NCI-H69 (cell line): ENCODE results near the gene RAB8B.

ENCODE experiments used
- DNase-seq: peaks from one replicate; lab custom pipeline; 2025; lab: John Stamatoyannopoulos, UW

Gene RAB8B

DNA sequence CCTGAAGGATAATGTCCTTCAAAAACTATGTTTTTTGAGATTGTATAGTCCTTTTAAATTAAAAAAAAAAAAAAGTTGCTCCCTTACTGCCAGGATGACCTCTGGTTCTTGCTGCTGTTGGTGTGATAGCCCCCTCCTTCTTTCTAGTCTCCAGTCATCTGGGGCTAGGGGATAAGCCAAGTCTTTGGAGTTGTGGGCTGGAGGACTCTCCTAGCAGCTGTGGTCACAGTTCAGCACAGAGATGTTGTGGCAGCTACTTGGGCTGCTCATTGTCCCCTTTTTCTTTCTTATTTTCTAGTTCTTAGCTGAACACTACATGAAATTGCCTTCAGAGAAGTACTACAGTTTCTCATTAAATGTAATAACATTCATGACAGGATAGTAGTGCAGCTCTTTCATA, 48.8 kb downstream of the RAB8B start:
- DNase-seq, result no peak

DNA sequence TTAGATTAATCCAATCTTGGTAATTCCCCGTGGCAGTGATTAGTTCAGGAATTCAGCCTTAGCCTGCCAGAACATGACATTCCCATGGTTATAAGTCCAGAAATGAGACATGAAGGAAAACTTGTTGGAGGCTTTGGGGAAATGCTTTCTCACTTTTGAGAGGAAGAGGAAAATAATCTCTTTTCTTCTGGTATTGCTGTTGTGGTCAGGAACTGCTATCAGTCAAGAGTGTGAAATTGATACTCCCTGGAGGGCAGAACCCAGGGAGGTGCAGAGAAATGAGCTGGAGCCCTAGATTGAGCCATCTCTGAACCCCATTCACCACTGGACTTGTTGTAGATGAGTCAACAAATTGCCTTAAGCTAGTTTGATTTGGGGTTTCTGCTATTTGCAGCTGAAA, 49.4 kb downstream of the RAB8B start:
- DNase-seq, result no peak

DNA sequence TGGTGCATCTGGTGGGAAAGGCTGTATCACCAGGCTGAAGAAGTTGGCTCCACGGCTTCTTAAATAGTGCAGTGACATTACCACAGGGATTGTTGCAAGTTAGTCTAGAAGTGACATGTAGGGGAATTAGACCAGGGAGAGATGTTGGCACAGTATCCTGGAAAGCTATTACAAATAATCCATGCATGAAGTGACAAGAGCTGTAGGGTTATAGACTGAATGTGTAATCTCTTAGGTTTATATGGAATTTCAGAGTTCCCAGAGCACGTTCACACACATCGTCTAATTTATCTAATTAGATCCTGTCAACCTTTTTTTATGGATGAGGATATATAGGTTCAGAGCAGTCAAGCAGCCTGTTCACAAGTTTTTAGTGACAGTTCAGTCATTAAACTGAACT, 50.7 kb downstream of the RAB8B start:
- peak; percentile 42 for DNase-seq

DNA sequence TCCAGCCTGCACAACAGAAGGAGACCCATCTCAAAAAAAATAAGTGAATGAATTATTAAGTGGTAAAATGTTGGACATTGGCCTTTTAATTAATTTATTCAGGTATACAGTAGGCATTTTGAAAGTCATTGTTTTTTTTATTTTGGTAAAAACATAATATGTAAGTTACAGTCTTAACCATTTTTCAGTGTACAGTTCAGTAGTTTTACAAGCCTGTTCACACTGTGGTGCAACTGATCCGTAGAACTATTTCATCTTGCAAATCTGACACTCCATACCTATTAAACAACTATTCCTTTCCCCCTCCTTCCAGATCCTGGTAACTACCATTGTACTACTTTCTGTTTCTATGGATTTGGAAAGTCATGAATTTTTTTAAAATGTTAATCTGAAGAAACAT, 51.9 kb downstream of the RAB8B start:
- no peak for DNase-seq

DNA sequence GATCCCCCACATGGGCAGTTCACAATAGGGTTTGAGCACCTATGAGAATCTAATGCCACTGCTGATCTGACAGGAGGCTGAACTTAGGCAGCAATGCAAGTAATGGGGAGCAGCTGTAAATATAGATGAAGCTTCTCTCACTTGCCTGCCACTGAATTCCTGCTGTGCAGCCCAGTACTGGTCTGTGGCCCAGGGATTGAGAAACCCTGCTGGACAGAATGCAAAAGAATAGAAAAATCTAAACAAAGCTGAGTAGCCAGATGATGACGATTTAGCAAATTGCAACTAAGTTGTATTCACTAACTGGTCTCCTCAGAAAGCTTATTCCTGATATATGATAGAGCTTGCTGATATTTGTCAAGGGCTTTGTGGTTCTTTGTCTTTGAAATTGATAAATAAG, 53.7 kb downstream of the RAB8B start:
- DNase-seq, result no peak

DNA sequence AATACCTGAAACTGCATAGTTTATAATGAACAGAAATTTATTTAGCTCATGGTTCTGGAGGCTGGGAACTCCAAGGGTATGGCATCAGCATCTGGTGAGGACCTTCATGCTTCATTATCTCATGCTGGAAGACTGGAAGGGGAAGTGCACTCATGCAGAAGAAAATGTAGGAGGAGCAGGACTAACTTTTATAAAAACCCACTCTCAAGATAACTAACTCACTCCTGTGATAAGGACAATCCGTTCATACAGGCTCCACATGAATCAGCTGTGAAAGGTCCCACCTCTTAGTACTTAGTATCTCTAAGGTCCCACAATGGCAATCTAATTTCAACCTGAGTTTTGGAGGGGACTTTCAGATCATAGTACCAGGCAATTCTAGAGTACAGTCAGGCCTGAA, 54.4 kb downstream of the RAB8B start:
- no peak for DNase-seq

DNA sequence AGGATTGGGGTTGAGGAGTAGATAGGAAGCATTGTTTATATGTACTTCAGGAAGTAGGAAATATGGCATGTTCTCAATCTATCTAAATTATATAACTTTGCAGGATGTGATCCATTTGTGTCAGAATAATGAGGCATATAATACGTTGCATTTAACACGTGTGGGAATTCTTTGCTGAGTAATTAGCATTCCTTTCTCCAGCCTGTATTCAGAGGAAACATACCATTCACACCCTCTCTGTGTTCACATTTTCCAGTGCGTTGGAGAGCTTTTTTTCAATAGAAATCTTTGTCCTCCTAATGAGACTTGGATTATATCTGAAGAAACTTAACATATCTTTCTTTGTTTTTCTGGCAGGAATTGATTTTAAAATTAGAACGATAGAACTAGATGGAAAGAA, 55.0 kb downstream of the RAB8B start:
- no peak for DNase-seq

DNA sequence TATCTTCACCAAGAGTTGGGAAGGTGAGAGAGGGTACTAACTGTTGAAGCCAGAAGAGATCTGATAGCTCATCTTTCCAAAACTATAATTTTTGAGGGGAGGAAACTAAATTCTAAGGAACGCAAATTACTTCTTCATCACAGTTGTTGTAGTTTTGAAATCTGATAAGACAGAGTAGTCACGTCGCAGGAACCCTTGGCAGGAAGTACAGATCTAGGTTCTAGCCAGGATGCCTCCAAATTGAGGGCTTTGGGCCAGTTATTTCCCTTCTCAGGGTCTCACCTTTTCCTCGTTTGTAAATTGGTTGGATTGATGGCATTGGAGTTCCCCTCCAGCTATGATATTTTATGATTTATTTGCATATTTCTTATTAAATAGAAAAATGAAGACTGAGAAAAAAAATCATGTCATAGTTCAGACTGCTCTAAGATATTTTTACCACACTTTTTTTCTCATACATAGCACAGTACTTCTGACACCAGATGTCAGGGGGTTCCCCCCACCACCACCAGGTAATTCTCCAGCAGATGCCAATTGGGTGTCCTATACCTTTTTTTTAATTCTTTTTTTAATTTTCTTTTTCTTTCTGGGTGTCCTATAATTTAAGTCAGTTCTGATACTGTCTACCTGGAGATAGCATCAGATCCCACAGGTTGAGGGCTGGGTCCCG, 55.7 kb downstream of the RAB8B start:
- DNase-seq, result no peak

DNA sequence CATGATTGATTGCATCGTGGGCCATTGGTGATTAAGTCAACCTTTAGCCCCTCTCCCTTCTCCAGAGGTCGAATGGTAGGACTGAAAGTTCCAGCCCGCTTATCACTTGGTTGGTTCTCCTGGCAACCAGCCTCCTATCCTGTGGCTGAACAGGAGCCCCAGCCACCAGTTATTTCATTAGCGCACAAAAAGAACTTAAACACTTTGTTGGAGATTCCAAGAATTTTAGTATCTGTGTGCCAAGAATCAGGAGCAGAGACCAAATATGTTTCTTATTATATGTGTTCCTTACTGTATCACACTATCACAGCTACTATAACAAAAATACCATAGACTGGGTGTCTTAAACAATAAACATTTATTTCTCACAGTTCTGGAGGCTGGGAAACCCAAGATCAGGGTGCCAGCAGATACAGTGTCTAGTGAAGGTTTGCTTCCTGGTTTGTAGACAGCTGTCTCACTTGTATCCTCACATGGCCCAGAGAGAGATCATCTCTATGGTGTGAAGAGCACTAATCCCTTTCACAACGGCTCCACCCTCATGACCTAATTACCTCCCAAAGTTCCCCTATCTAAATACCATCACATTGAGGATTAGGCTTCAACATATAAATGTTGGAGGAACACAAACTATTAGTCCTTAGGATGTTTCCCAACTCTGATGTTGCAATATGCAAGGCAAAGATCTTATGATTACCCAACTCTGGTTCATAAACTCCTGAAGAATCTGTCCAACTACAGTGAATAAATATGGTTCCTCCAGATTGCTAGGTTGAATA, 57.5 kb downstream of the RAB8B start:
- DNase-seq, result no peak

DNA sequence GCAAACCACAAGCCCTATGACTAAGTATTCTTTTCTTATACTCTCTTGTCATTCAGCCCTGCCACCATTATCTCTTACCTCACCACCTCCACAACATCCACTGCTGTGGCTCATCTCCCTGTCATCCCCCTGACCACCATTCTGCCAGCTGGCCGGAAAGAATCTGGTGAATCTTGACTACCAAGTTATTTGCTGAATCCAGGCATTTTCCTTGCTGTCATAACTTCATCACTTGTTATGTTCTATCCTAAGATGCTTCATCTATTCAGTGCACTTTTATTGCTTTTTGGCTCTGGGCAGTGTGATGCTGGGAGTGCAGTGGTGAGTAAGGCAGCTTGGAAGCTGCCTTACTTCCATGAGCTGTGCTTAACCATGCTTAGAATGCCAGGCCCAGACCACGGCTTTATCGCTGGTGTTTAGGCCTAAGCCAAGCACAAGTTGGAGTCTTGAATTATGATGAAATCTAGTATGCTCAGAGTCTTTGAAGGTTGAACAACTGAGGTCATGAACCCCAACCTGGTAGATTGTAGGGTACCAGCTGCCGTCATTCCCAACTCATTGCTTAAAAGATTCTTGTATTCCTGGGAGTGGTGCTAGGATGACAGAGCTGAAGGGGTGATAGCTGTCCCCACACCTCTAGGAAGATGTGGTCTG, 61.0 kb downstream of the RAB8B start:
- DNase-seq, result no peak

DNA sequence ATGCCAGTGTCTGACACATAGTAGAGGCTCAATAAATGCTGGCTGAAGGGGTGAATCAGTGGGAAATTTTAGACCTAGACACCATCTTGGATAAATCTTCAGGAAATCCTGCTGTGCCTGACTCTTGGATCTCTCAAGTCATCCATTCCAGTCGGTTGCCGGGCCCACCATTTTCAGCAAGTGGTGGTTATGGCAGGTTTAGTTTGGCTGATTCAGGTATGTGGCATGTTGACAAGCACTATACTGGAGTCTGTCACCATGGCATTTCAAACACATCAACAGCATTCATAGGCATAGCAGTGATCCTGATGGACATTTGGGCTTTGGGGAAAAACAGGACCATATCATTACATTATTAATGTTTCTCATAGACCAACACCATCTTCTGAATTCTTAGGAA, 62.3 kb downstream of the RAB8B start:
- no peak for DNase-seq

DNA sequence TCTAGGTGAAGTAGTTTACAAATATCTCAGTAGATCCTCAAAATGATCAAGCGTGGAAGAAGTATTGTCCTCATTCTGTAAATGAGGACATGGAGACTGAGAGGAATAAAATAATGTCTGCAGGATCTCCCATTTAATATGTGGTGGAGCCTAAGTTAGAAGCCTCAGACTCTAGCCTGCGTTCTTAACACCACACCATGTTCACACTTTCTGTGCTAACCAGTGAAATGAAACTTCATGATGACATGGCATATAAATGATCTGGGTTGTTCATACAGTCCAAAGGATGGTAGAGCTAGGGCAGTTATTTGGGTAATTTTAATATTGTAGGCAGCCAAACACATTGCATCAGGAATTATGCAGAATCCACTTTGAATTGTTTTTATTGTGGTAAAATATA, 62.9 kb downstream of the RAB8B start:
- DNase-seq, result no peak

DNA sequence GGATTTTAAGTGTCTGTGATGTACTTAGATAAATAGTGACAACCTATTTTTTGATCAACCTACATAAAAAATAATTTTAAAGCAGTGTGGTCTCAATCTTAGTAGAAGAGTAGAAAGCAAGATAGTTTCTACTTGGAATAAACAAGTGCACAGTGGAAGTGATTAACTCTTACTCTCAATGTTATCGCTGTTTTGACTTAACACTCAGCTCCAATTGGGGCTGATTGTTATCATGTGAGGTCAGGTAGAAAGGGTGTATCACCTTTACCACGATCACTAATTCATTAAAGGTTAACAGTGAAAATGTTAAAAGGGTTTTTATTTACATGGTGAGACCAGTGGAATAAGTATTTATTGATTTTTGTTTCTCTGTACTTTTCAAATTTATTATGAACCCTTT, 65.6 kb downstream of the RAB8B start:
- DNase-seq, result no peak

DNA sequence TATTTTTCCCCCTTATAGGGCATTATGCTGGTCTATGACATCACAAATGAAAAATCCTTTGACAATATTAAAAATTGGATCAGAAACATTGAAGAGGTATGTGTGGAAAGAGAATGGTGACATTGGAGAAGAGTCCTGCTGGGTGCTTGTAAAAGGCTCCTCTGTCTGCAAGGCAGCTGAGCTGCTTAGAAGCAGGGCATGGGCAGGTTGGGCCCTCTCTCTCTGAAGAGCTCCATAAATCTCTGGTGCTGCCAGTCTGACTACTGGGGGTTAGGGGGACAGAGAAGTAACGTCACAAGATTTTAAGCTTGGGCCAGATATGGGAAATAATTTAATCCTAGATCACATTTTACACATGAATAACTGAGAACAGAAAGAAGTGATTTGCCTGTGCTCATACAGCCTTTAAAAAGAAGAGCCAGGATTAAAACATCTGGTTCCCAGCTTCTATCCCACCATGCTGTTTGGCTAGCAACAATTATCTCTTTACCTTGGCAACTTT, 66.1 kb downstream of the RAB8B start:
- peak; percentile 25 for DNase-seq

DNA sequence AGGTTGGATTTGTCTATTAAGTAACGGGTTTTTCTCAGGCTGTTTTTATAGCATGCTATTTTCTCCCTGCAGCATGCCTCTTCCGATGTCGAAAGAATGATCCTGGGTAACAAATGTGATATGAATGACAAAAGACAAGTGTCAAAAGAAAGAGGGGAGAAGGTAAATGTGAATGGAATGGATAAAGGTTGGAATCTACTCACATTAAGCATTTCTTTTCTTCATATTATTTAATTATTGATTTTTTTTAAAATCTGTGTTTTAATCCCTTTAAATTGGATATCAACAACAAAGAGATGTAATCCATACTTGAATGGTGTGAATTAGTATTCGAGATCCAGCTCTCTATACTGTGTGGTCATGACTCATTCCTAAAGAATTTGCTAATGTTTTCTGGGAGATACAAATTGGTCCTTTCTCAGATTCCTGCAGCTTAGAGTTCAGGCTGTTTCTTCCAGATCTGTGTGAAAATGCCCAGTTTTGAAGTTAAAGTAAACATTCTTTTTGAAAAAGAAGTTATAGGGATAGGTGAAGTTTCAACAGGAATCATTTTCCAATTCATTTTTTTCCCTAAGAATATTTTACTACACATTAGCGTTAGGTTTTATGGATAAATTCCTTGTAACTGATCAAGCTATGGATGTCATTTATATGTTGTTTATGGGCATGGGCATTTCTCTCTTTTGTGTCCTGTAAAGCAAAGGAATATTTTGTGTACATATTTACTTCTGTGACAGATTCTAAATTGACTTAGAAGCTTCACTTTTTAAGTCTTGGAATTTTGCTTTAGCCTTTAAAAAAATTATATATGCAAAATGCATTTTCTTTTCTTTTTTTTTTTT, 67.2 kb downstream of the RAB8B start:
- no peak for DNase-seq

DNA sequence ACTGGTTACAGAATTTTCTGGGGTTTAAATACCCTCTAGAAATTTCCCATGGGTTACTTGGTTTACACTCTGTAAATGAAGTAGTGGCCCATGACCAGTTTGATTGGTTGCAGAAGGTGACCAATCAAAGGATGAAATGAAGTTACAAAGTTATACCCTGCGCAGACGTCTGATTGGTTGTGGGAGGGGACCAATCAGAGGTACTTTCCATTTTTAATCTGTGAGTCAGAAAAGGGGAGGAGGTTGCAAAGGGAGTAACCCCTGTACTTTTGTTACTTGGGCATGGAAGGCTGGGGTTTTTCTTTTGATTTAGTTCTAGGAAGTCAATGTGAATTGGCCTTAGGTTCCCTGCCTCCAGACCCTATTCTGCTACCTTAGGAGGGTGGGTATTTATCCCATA, 69.3 kb downstream of the RAB8B start:
- no peak for DNase-seq

DNA sequence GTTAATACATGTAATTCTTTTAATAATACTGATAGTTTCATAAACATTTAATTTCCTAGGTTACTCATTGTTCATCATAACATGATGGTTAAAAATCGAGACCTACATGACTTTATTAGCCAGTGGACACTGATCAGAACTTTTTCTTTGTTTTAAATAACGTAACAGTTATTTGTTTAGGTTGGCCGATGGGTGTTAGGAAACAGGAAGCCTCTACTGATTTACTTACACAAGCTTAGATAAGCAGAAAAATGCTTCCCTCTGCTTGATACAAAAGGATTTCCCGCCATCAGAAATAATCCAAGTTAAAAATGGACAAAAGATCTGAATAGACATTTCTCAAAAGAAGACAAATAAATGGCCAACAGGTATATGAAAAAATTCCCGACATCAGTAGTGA, 71.4 kb downstream of the RAB8B start:
- no peak for DNase-seq

DNA sequence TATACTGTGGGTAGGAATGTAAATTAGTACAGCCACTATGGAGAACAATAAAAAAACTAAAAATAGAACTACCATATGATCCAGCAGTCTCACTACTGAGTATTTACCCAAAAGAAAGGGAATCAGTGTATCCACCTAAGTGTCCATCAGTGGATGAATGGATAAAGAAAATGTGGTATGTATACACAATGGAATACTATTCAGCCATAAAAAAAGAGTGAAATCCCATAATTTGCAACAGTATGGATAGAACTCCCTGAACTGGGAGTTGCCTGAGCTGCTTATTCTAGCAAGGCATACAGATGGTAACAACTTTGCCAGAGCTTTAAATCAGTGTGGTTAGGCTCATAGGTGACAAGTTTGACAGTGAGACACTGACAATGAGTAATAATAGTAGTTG, 71.9 kb downstream of the RAB8B start:
- DNase-seq, result no peak

DNA sequence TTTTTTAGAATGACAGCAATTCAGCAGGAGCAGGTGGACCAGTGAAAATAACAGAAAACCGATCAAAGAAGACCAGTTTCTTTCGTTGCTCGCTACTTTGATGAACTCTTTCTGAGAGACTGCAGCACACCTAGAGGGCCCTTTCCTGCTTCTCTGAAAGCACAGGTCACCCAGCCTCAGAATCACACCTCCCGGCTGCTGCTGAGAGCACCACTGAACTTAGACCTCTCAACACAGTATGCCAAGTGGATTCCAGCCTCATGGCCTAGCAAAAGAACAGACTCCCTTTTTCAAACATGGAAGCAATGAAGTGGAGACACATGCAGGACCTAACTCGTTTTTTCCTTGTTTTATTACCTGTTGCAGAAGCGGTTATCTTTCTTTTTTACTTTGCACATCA, 74.1 kb downstream of the RAB8B start:
- DNase-seq, result peak; percentile 12

DNA sequence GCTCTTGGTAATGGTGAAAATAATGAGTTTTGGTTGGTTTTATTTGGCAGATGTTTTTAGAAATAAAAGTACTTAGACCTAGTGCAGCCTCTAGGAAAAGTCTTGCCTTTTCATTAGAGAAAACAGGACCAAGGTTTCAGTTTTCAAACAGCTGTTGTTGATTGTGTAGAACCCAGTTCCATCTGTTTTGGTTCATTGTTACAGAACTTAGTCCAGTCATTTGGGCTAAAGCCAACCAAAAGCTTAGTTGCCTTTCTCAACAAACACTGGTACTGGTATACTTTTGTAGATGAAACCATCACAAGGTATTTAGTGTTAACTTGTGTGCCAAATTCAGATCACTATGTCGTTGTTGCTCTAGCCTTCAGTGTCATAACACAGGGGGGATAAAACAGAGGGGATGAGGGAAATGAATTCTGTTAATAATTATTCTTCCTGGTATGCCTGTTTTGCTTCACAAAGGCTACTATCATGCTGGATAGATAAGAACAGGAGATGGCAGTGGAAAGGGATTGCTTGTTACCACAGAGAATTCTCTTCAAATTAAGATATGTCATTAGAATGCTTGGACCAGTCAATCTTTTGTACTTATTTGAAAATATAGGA, 75.4 kb downstream of the RAB8B start:
- DNase-seq, result peak; percentile 62

DNA sequence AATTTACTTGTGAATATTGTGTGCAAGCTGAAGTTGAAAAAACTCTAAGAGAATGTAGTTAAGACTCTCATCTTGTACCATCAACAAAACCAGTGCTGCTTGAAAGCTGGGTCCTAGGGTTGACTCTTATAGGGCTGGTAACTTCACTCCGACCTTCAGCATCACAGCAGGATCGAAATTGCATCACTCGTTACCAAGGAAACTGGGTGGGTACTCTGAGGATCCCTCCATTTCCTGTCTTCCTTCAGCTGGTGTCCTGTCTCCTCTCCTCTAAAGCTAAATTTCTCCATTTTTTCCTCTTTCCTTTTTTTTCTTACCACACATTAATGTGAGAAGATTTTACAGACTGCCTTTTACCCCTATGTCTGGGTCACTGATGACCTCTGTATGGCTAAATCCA, 85.0 kb downstream of the RAB8B start:
- DNase-seq, result peak; percentile 66
